SK-N-SH (cell line): ENCODE measurements around the gene HLA-DMA.

ENCODE experiments used
- CHD2 ChIP-seq: fragments of 150-350 bp; IDR thresholded peaks from 2 replicates; pipeline ENCODE4 v1.6.1; 2018; ENCODE audit warnings: low read length; ENCODE audit not compliant: partially characterized antibody
- EP300 ChIP-seq, 2 experiments: IDR thresholded peaks; 2 replicates each; pipeline versions ENCODE4 v1.4.0 to v1.6.1; 2012; ENCODE audit warnings: borderline replicate concordance in 1 of 2, low read depth in 1 of 2, low read length in 1 of 2
- MEF2A ChIP-seq: IDR thresholded peaks from 2 replicates; pipeline ENCODE4 v1.4.0; 2012; ENCODE audit warnings: low read depth, borderline replicate concordance
- POLR2AphosphoS5 ChIP-seq: IDR thresholded peaks from 2 replicates; pipeline ENCODE4 v1.6.1; 2012; ENCODE audit warnings: low read depth, low read length
- RFX5 ChIP-seq: IDR thresholded peaks from 2 replicates; pipeline ENCODE4 v1.6.1; 2012; ENCODE audit warnings: mild to moderate bottlenecking, improper control_type of control experiment, low read length
- SIN3A ChIP-seq: IDR thresholded peaks from 2 replicates; pipeline ENCODE4 v1.6.1; 2012; ENCODE audit warnings: low read depth, mild to moderate bottlenecking, low read length, moderate library complexity, borderline replicate concordance
- TF ChIP-seq, protein P1 (sequence below): fragments of 200-600 bp; sonication (generic); IDR thresholded peaks from 2 replicates; pipeline ENCODE4 v1.6.1; 2017; ENCODE audit warnings: antibody characterized with exemption, mild to moderate bottlenecking, moderate library complexity

DNA sequence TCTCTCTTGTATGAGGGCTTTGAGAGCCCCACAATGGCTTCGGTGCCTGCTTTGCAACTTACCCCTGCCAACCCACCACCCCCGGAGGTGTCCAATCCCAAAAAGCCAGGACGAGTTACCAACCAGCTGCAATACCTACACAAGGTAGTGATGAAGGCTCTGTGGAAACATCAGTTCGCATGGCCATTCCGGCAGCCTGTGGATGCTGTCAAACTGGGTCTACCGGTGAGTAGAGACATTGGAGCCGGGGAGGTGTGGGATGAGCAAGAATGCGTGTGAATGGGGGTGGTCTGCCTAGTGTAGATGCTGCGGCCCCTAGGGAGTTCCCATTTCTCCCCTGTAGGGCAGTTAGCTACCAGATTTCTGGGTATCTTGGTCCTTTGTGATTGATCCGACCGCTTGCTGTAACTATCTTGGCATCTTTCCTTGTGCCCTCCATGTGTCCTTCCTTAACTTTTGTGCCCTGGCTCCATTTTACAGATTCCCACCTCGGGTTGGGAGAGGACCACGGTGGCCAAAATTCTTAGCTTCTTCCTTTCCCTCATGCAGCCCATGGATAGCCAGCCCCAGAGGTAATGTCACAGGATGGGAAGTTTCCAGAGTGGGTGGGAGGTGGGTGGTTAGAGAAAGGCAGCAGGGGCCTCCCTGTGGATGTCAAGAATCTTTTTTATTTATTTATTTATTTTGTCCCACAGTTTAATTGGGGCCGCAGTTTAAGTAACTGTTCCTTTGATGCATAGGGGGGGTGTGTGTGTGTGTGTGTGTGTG, 21.8 kb upstream of the HLA-DMA start:
- peak; percentile 46; the same call in 1 of the 2 replicates for TF ChIP-seq POLR2AphosphoS5
- TF ChIP-seq EP300 (IDR thresholded peaks at IDR 0.05; ENCODE audit: borderline replicate concordance in 1 of 2, low read depth in 1 of 2, low read length in 1 of 2): no peak
- no peak for TF ChIP-seq MEF2A
- TF ChIP-seq, protein P1, sequence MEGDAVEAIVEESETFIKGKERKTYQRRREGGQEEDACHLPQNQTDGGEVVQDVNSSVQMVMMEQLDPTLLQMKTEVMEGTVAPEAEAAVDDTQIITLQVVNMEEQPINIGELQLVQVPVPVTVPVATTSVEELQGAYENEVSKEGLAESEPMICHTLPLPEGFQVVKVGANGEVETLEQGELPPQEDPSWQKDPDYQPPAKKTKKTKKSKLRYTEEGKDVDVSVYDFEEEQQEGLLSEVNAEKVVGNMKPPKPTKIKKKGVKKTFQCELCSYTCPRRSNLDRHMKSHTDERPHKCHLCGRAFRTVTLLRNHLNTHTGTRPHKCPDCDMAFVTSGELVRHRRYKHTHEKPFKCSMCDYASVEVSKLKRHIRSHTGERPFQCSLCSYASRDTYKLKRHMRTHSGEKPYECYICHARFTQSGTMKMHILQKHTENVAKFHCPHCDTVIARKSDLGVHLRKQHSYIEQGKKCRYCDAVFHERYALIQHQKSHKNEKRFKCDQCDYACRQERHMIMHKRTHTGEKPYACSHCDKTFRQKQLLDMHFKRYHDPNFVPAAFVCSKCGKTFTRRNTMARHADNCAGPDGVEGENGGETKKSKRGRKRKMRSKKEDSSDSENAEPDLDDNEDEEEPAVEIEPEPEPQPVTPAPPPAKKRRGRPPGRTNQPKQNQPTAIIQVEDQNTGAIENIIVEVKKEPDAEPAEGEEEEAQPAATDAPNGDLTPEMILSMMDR: no peak
- TF ChIP-seq CHD2: no peak
- no peak for TF ChIP-seq SIN3A
- TF ChIP-seq RFX5: no peak
